HG02885 (cell line): ENCODE measurements around the gene CEP104.
A peak's percentile ranks its signal among the peaks of the same experiment; 100 is the strongest.

Source experiments
- ATAC-seq: cut with Tn5 transposase; IDR thresholded peaks from one replicate; pipeline ENCODE4 v1.9.1; 2021; ENCODE audit warnings: mild to moderate bottlenecking; ENCODE audit not compliant: unreplicated experiment, poor library complexity

CEP104 gene

GRCh38 chr1:3785045-3785444 is 72.0 kb downstream of the CEP104 start:
- ATAC-seq, result no peak

- no peak for ATAC-seq
Observed at GRCh38 chr1:3783651-3784474, 73.1 kb downstream of the CEP104 start.

DNA sequence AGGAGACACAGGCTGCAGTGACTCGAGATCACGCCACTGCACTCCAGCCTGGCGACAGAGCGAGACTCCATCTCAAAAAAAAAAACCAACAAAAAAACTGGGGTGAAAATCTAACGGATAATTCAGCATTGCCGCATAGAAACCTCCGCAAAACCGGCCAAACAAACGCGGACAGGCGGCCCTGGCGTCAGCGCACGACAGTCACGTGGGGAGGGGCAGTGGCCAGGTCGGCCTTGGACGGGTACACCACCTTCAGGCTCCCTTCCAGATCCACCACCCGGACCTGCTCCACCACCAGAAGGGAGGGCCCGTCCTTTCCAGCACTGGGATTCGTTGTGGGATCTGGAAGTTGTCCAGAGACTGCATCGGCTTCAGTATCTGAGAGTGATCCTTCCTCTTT is 76.1 kb downstream of the CEP104 start:
- no peak for ATAC-seq

DNA sequence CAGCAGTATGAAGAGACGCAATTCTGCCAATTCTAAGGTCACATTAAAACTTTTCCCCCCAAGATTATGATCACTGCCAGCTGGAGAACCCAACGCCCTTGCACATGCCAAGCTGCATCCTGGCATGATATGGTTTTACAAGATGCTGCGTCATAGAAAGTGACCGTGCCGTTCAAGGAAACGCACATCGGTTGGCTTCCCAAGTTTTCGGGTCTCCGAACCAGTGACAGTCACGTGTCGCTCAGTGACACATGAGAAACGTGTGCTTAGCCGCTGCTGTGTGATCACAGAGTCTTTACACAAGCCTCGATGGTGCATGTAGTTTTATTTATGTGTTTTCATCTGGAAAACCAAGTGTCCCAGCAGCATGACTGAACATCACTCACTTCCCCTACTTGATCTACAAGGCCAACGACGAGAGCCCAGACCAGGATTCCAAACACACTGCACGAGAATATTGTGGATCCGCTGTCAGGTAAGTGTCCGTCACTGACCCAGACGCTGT is 77.0 kb downstream of the CEP104 start:
- ATAC-seq, result no peak

- no peak for ATAC-seq
Observed at GRCh38 chr1:3779265-3779911, 77.6 kb downstream of the CEP104 start.

- no peak for ATAC-seq
Observed at GRCh38 chr1:3778590-3779264, 78.3 kb downstream of the CEP104 start.

DNA sequence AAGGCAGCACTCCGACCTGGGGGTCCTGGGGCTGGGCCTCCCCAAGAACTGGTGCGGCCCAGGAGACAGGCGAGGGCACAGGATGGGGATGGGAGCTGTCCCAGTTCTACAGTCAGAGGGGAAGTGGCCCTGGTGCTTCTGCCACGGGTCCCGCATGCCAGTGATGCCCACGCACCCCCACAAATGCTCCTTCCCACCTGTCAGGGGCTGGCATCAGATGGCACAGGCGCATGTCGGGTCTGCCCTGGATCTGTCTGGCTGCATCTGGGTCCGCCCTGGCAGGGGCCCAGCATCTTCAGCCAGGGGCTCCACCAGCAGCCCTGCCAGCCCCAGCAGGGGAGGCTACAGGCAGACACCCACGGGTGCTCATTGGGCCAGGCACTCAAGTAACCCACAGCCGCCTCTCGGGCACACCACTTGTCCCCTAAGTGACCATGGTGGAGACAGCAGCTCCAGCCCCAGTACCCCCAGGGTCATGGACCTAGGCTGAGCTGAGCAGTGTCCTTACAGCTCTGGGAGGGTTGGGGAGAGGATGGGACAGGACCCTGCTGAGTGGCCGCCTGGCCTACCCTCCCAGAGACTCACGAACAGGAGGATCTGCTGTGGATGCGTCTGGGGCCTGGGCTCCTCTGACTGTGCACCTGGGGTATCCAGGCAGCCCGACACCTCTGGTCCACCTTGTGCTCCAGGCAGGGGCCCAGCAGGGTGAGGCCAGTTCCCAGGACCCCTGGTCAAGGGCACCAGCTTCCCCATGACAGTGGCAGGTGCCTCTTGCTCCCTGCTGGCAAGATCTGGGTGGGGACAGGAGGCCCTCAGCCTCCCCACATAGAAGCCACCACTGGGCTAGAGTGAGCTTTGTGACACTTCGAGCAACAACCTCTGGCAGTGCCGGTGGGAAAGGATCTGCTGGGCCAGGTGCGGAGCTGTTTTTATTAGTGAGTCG is 79.1 kb downstream of the CEP104 start:
- ATAC-seq, result no peak

DNA sequence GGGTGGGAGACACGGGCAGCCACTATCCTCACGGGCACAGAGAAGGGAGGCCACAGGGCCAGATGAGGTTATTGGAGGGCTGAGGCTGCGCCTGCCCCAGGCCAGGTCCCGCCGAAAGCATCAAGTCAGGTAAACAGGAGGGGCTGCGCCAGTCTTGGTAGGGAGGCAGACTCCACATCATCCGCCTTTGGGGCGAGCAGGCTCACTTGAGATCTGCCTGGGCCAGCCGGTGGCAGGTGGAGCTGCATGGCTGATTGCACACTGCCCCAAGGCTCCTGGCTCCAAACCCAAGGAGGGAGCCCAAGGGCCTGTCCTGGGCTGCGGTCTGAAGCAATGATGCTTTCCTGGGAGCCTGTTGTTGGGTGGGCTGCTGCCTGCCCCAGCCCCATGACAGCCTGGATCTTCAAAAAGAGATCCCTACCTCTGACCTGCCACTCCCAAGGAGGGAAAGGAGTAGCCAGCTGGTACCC is 79.9 kb downstream of the CEP104 start:
- no peak for ATAC-seq

DNA sequence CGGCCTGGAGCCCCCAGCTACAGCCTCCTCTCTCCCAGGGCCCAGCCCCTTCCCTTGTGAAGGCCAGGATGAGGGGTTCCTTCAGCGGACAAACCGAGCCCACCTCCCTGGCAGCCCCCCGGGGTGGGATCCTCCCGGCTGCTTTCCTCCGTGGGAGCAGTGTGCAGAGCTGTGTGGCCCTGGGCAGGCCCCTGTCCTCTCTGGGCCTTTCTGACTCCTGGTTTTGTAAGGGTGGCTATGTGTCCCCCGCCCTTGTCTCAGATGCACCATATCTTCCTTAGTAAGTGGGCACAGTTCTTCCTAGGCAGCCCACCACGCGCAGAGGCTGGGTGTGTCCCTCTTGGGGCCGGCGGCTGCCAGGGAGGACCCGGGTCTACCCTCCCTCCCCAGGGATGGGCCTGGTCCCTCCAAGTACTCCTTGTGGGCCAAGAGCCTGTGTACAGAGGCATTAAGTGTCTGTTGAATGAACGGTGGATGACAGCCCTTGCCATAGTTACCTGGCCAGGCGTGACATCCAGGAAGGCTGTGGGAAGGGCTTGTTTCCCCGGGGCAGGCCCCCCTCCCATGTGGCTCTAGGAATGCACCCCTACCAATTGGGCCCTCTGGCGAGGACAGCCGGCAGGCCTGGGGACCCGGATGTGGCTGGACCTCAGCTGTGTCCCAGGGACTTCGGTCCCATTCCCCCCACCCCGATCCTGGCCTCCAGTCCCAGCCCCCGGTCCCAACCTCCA is 80.6 kb downstream of the CEP104 start:
- ATAC-seq, result no peak

DNA sequence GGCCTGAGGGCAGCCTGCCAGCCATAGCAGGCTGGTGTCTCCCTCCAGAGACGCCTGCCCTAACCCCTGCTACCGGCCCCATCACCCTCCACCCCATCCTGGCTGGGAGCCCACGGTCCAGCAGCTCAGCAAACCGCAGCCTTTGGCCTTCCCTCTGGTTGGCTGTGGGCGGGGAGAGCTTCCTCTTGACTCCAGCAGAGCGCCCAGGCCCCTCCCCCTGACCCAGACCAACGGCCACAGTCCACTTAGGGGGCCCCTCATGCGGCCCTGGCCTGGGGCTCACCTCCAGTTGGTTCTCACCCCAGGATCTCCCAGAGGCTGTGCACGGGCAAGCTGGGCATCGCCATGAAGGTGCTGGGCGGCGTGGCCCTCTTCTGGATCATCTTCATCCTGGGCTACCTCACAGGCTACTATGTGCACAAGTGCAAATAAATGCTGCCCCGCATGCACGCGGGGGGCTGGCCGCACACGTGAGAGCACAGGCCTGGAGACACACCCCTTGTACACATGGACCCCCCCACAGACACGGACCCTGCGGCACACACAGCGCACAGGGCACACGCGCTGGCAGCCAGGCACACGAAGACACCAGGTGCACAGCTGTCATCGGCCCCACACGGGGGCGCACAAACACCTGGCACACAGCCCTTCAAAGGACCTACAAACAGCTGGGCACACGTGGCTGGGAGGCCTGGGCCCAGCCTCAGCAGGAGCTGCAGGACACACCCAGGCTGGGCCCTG is 81.4 kb downstream of the CEP104 start:
- no peak for ATAC-seq

DNA sequence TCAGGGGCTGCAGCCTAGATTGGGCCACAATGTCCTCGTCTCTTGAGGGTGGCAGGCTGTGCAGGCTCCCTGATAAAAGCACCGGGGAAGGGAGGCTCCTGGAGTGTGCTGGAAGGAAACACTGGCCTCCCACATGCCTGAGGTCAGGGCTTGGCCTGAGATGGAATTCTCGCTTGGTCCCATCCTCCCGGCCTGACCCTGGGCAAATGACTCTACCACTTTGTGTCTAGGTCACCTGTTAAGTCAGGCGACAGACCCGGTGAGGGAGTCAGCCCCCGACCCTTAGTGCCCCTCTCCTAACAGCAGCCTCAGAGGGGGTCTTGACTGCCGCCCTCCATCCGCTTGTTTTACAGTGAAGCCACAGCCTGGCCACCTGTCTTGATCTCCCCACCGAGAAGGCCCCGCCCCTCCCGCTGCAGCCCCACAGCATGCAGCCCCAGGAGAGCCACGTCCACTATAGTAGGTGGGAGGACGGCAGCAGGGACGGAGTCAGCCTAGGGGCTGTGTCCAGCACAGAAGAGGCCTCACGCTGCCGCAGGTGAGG is 82.0 kb downstream of the CEP104 start:
- ATAC-seq, result no peak

DNA sequence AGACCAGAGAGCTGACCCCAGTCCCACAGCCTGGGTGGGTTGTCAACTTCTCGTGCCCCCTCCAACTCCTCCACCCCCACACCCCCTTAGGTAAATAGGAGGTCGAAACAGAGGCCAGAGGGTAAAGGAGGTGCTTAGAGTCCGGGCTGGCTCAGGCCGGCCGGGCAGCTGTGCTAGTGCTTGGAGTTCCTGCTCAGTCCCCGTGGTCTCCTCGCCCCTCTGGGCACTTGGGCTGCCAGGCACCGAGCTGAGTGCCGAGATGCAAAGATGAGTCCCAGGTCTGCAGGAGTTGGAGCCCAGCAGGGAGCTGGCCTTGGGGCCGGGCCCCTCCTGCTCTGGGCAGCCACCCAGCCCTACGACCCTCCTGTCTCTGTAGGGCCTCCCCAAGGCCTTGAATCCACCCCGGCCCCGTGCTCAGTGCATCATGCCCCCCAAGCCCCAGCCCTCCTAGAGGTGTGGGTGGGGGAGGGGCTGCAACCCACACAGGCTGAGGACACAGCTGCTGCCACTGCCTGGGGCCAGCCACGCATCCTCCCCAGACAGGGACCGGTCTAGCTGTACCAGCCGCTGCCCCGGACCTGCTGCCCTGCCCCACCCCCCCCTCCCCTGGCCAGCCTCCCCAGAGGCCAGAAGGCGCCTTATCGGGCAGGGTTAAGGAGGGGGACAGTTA is 82.6 kb downstream of the CEP104 start:
- ATAC-seq, result no peak

DNA sequence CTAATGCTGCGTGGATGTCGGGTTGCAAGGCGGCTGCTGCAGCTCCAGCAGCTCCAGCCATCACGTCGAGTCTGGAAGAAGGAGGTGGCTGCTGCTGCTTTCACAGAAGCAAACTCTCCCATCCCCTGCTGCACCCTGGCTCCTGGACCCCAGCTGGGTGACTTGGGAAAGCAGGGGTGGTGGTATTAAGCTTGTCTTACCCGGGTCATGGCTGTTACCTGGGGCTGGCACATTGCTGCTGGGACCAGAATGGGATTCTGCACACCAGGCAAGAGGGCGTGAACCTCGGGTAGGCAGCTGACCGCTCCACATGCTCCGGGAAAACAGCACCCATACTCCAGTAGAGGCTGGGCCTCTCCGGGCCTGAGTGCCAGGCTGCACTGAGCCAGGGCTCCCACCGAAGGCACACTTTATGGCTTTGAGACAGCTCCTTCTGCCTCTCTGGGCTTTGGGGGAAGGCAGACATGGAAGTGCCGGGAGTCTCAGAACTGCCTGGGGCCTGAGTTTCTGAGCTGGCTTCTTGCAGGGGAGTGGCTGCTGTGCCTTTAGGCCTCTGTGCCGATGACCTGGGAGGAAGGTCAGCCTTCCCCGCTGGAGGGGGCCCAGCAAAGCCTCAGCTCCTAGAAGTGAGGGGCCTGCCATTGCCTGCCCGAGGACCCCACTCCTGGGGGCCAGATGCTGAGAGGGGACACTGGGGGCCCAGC is 83.3 kb downstream of the CEP104 start:
- no peak for ATAC-seq

GRCh38 chr1:3772715-3773571 is 84.1 kb downstream of the CEP104 start, which contains the start of gene SMIM1:
SMIM1 (plus strand) TSS chr1:3772749; CDS start chr1:3775374, 2,625 bp downstream.
- peak; percentile 2 for ATAC-seq

GRCh38 chr1:3772027-3772714 is 84.8 kb downstream of the CEP104 start:
- ATAC-seq, result peak; percentile 79
